GM21529 (cell line): ENCODE results near the gene PIBF1.
"Not testable (repeated sequence)": the region's sequence is repeated elsewhere in the genome, so short reads cannot be mapped to it uniquely, and the experiment has no call there.

Experiments
- ATAC-seq: cut with Tn5 transposase; IDR thresholded peaks from one replicate; pipeline ENCODE4 v1.9.1; 2021; ENCODE audit not compliant: unreplicated experiment

The PIBF1 gene

DNA sequence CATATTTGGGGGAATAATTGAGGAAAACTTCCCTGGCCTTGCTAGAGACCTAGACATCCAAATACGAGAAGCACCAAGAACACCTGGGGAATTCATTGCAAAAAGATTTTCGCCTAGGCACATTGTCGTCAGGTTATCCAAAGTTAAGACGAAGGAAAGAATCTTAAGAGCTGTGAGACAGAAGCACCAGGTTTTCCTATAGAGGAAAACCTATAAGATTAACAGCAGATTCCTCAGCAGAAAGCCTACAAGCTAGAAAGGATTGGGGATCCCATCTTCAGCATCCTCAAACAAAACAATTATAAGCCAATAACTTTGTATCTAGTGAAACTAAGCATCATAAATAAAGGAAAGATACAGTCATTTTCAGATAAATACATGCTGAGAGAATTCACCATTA is 114.9 kb downstream of the PIBF1 start:
- ATAC-seq, result no peak

DNA sequence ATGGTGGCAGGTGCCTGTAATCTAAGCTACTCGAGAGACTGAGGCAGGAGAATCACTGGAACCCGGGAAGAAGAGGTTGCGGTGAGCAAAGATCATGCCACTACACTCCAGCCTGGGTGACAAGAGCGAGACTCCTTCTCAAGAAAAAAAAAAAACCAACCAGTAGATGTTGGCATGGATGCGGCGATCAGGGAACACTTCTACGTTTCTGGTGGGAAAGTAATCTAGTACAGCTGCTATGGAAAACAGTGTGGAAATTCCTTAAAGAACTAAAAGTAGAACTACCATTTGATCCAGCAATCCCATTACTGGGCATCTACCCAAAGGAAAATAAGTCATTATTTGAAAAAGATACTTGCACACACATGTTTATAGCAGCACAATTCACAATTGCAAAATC is 119.6 kb downstream of the PIBF1 start:
- ATAC-seq, result not testable (repeated sequence)

DNA sequence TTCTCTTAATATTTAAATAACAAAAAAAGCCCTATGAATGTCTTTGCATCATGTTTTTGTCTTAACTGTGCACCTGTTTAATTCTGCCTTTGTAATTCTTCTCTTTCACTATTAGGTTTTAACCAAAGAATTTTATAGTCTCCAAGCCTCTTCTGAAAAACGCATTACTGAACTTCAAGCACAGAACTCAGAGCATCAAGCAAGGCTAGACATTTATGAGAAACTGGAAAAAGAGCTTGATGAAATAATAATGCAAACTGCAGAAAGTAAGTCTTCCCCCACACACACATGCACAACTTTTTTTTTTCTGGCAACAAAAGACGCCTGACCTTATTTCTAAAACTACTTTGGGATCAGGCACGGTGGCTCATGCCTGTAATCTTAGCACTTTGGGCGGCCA is 126.5 kb downstream of the PIBF1 start:
- no peak for ATAC-seq

DNA sequence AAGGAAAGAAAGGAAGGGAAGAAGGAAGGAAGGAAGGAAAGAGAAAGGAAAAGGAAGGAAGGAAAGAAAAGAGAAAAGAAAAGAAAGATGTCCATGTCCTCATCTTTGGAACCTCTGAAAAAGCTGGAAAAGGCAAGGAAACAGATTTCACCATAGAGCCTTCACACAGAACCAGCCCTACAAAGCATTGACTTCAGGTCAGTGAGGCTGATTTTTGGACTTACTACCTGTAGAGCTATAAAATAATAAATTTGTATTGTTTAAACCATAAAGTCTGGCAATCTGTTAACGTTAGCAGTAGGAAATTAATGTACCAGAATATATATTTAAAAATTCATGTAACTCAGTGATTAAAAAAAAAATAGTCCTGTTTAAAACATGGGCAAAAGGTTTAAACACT is 130.0 kb downstream of the PIBF1 start:
- ATAC-seq, result no peak

DNA sequence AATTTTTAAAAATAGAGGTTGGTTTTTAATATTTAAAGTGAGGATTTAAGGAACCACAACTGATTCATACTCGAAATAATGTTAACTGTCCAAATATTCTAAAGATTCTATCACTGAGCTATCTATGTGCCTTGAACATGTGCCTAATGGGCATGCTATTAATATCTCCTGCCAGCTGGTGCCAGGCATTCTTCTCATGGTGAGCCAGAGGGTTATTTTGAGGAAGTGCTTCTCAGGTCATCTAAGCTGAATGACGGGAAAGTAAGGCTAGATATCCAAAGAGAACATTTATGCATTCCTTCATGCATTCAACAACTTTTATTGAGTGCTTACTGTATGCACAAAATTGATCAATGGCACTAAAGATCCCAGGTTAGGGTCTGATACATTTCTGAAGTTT is 138.2 kb downstream of the PIBF1 start:
- ATAC-seq, result no peak

DNA sequence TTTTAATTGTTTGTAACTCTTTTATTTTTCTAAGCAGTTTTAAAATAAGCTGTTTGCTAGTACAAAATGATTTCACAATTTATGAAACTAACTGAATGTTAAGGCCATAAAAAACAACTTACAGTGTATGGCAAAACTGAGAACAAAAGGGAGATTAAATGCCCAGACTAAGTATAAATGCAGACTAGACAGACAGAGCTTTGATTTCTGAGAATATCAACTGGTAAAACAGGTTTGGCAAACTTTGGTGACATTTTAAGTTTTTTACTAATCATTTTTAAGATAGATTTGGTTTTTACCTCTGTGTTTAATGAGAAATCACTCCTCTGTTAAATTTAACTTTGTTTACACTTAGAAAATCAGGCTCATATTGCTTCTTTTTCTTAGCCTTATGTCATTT is 149.4 kb downstream of the PIBF1 start:
- no peak for ATAC-seq

DNA sequence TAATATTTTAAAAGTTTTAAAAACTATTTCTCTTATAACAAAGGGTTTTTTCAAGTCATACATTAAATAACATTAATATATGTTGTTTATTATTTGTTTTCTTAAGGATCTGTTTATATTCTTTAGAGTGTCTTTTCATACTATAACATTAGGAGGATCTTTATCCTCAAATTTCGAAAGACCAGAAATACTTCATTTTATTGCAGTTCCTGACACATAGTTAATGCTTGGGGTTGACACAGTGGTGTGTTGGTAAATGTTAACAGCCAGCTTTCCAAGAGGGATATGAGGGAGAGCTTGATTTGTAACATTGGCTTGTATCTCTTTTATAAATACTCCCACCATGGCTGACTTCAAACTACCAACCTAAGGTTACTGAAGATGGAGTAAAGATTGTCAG is 150.3 kb downstream of the PIBF1 start:
- no peak for ATAC-seq

DNA sequence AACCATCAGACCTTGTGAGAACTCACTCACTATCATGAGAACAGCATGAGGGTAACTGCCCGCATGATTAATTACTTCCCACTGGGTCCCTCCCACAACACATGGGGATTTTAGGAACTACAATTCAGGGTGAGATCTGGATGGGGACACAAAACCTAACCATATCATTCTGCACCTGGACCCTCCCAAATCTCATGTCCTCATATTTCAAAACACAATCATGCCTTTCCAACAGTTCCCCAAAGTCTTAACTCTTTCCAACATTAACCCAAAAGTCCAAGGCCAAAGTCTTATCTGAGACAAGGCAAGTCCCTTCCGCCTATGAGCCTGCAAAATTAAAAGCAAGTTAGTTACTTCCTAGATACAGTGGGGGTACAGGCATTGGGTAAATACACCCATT is 164.3 kb downstream of the PIBF1 start:
- ATAC-seq, result not testable (repeated sequence)

DNA sequence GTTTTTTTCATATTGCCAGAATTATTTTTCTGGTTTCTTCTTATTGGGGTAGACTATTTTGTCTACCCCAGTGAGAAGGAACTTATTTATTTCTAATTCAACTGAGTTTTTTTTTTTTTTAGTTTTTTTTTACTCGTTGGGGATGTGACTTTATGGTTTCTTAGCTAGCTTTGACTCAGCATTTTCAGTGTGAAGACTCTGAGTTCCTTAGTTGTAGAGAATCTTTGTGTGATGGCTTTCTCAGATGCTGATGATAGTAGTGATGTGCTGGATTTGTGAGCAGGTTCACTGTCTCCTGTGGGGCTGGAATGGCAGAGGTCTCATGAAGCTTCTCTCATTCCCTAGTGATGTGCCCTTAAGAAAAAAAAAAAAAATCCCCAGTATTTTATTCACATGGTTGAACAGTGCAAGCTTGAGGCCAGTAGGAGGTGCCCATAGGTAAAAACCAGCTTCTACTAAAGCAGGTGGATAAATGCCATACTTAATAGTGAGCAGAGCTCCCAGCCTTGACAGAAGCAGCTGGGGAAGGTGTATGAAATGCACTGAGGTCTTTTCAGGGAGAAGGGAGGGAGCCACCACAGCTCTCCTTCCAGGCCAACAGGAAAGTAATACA is 170.7 kb downstream of the PIBF1 start:
- no peak for ATAC-seq

DNA sequence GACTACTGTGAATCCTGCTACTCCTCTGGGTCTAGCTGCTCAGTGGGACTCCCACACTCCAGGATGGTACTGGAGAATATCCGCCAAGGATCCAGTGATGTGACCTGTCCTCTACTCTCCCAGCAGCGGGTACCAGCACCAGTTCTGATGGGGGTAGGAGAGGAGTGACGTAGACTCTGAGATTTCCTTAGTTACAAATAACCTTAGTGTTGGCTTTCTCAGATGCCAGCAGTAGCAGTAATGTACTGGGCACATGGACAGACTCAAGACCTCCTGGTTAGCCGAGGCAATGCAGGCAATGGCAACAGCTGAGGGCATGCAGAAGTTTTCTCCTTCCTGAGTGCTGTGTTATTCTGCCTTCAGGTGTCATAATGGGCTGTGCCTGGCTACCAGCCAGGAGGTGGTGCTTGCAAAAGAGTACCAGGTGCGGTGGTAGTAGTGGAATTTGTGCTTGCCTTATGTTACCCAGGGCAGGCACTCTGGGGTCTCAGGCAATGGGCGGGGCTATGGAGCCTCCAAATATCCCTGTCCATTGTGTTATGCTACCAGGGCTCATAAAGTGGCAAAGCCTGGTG is 171.5 kb downstream of the PIBF1 start:
- no peak for ATAC-seq

DNA sequence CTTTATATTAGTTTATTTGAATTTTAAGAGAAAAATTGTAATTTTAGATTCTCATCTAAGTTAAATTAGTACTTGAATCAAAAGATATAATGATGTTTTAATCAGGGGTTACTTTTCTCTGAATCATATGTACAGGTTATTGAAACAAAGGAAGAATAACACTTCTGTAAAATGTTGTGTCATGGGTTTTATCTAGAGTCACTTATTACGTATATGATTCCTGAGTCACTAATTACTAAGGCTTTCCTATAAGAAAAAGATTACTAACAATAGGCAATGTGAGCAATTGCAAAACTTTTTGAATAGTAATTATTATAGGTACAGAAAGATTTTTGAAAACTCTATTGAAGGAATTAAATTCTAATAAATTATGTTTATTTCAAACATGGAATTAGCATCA is 177.7 kb downstream of the PIBF1 start:
- ATAC-seq, result no peak

DNA sequence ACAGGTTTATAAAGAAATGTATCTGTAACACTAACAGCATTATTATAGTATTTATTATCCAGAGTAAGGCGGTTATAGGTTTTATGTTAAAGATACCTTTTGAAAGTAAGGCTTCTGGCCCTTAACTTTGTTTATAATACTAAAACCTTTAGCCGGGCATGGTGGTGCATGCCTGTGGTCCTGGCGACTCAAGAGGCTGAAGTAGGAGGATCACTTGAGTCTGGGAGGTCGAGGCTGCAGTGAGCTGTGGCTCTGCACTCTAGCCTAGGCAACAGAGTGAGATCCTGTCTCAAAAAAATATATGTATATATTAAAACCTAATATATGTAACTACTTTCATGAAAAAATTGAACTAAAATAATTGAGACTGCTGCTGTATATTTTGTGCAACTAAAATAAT is 178.2 kb downstream of the PIBF1 start:
- no peak for ATAC-seq

DNA sequence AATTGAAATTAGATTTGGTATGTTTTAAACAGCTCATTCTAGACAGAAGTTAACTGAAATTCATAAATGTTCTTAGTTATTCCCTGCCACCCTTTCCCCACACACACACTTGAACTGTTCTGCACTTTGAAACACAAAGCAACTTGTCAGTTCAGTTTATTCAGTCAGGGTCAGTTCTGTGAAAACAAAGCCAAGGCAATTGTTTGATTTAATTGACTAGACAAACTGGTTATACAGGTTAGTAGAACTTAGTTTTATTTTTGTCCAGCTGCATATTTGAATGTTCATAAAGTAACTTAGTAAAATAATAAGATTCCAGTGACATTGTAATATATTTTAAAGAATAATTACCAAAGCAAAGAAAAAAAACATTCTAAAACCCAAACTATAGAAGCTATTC is 178.6 kb downstream of the PIBF1 start:
- ATAC-seq, result no peak

DNA sequence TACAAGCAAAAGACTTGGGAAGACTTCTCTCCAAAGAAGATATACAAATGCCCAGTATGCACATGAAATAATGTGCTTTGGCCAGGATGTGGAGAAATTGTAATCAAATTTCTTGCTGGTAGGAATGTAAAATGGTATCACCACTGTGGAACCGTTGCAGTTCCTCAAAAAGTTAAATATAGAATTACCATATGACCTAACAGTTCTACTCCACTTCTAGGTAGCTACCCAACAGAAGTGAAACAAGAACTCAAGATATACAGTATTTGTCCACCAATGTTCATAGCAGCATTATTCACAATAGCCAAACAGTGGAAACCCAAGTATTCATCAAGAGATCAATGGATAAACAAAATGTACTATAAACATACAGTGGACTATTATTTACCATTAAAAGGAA is 181.8 kb downstream of the PIBF1 start:
- peak; percentile 86 for ATAC-seq

DNA sequence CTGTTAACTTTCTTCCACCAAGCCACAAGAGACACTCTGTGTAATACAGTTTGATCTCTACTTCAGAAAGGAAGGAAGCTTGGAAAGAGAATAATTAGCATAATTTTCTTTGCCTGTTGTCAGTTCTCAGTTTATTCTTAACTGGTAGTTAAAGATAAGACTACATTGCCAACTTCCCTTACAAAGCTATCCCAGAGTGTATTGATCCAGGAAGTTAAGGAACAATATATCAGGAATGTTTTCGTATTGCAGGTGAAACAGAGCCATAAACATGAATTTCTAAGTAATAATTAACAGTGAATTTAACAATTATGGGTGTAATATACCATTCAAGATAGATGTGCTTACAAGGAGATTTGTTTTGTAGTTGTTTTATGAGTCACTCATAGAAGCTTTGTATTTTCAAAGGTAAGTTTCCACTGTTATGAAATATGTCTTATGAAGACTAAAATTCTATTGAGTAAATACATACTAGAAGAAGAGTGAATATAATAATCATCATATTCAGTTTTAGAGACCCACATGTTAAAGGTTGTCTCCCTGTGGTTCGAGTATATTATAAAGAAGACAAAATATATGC is 188.5 kb downstream of the PIBF1 start:
- no peak for ATAC-seq

DNA sequence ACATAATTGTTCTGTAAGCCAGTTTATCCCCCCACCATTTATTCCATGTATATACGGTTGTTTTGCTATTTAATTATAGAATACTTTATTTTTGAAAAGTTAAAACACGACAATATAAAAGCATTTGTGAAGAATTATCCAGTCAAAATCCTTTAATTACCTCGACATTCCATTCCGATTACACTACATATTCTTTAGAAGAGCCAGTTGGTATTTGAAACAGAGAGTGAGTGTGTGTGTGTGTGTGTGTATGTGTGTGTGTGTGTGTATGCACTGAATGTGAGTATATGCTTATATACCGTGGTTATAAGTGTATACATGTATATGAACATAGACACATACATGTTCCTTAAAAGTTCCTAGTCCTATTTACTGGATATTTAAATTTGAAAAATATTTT is 189.0 kb downstream of the PIBF1 start:
- no peak for ATAC-seq

DNA sequence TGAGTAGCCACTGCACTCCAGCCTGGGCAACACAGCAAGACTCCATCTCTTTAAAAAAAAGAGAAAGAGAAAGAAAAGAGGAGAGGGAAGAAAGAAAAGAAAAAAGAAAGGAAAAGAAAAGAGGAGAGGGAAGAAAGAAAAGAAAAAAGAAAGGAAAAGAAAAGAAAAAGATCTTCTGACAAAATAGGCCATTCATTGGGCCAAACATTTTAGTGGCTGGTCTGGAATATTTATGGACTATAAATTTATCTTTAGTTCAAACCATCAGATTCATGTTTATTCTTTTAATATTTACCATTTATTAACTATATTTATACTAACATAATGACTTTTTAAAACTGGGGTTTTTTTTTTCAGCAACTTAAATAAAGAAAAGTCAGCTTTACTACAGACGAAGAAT is 191.3 kb downstream of the PIBF1 start:
- ATAC-seq, result no peak

DNA sequence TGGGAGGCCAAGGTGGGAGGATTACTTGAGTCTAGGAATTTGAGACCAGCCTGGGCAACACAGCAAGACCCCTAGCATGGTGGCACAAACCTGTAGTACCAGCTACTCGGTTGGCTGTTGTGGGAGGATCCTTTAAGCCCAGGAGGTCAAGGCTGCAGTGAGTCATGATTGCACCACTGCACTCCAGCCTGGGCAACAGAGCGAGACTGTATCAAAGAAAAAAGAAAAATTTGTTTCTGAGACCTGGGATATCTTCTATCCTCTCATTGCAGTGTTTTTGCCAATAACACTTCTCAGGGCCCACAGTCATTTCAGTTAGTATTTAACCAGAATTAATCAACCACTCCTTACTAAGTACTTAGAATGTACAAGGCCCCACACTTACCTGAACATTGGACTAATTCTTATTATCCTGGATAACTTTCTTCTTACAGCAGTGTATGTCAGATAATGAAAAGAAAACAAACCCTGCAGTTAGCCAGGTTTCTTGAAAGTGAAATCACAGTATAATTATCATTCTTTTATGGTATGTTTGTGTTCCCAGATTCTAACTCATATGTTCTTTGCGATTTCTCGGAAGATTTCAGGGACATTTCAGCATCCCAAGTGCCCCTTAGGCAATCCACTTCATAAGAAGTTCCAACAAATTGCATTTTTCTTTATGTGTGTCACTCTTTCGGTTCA is 201.3 kb downstream of the PIBF1 start:
- no peak for ATAC-seq

DNA sequence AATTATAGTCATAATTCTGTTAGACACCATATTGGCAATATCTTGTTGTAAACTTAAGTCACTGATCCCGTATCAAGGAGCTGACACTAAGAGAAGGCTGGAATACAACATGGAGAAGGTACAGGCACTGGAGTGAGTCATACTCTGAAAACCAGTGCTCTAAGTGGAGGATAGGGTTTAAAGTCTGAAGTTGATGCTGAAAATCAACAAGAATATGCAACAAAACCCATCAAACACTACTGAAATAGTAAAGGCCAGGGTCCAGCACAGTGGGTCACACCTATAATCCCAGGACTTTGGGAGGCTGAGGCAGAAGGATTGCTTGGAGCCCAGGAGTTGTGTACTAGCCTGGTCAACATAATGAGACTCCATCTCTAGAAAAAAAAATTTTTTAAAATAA is 203.7 kb downstream of the PIBF1 start:
- no peak for ATAC-seq

DNA sequence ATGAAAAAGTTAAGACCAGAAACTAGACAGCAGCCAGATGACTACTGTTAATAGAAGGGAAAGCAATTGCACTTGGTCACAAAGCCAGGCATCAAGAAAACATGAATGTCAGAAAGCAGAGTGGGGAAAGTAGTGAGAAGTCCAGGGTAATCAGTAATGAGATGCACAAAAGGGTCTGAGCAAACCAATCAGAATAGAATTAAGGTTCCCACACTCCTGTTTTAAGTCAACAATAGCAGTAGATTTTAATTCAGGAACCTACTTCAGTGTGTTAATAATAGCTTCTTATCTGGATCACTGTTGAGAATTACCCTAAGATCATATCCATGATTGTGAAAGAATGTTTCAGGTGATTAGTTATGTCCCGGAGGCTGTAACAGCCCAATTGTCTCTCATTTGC is 204.3 kb downstream of the PIBF1 start:
- ATAC-seq, result no peak

DNA sequence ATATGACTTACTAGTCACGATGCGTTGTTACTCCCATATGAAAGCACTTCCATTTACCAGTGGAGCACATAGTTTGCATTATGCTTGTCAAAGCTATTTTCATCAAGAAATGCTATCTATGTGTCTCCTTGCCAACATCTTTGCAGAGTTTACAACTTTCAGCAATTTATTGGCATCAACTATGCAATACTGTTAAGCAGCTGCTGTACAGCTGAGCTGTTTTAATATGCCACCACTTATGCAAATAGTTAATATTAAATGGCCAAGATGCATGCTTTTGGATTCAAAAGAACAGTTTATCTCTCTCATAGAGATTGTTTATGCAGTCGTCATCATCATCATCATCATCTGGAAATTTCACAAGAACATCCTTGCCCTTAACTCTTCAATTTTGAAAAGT is 209.0 kb downstream of the PIBF1 start:
- no peak for ATAC-seq

DNA sequence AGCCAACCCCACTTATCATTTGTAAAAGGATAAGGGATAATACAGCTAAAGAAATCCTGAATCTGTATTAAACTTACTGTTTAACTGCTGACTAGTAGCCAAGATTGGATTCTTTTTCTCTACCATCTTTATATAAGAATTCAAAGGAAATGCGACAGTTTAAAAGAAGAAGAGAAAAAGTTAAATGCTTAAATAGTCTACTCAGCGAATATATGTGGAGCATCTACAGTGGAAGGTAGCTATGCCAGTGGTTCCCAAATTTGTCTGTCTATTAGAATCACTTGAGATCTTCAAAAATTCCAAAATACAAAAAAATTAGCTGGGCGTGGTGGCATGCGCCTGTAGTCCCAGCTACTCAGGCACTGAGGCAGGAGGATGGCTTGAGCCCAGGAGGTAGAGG is 216.1 kb downstream of the PIBF1 start:
- ATAC-seq, result no peak
